Stomach (tissue), 9 donors: Measurements from ENCODE around the gene CTNNA3. TPM values are rescaled to one million over a fixed set of nuclear protein-coding genes. Genes with fewer than 3 reads are reported as not detected.

ENCODE experiments used
- DNase-seq, 2 donors: peaks; one replicate each; pipeline versions ENCODE4 v3.0.0 to v3.0.0-alpha.2; 2013 to 2019
- H3K27ac ChIP-seq, 5 donors: fragments of 200-600 bp in 4 of 5; sonication (generic) in 4 of 5; one replicate each; pipeline ENCODE4 v1.5.1; 2013 to 2019; ENCODE audit warnings: mild to moderate bottlenecking in 1 of 5, moderate library complexity in 1 of 5
- H3K27me3 ChIP-seq, 3 donors: fragments of 200-600 bp; sonication (generic); one replicate each; pipeline ENCODE4 v1.5.1; 2017 to 2019; ENCODE audit warnings: mixed run types in 1 of 3
- H3K36me3 ChIP-seq, 4 donors: fragments of 200-600 bp; sonication (generic); 1 replicate in 3 of 4; 2 replicates in 1 of 4; pipeline ENCODE4 v1.5.1; 2016 to 2019
- H3K4me1 ChIP-seq, 4 donors: fragments of 200-600 bp; sonication (generic); one replicate each; pipeline ENCODE4 v1.5.1; 2016 to 2019
- H3K4me3 ChIP-seq, 4 donors: fragments of 200-600 bp; sonication (generic) in 3 of 4; one replicate each; pipeline ENCODE4 v1.5.1; 2016 to 2019; ENCODE audit warnings: mild to moderate bottlenecking in 1 of 4
- H3K9me3 ChIP-seq, 4 donors: fragments of 200-600 bp; sonication (generic); one replicate each; pipeline ENCODE4 v1.5.1; 2016 to 2019
- CTCF ChIP-seq, 7 experiments: fragments of 450-650 bp in 4 of 7; fragments of 200-600 bp in 3 of 7; sonication (generic) in 3 of 7; IDR thresholded peaks; one replicate each; pipeline ENCODE4 v1.5.1; 2016 to 2019; ENCODE audit warnings: antibody characterized with exemption in 7 of 7, control low read depth in 2 of 7, mild to moderate bottlenecking in 1 of 7
- EP300 ChIP-seq: sonication (generic); formaldehyde crosslinking; IDR thresholded peaks from one replicate; pipeline ENCODE4 v1.6.1; 2017; ENCODE audit warnings: antibody characterized with exemption
- POLR2A ChIP-seq, 4 donors: fragments of 450-650 bp; IDR thresholded peaks; one replicate each; pipeline ENCODE4 v1.6.1; 2016; ENCODE audit warnings: antibody characterized with exemption in 4 of 4, control low read depth in 2 of 4, mild to moderate bottlenecking in 1 of 4, moderate library complexity in 1 of 4
- POLR2AphosphoS5 ChIP-seq, 3 donors: sonication (generic); formaldehyde crosslinking; IDR thresholded peaks; one replicate each; pipeline ENCODE4 v1.6.1; 2016; ENCODE audit warnings: antibody characterized with exemption in 3 of 3
- WGBS, 5 donors: extraction: QIAGEN DNeasy Blood & Tissue Kit in 3 of 5; methylation state at CpG; one replicate each; pipeline versions ENCODE4 v1.1.5 to v1.1.7; 2013 to 2018; 5-methylcytosine and 5-hydroxymethylcytosine counted together
- intact Hi-C: fragments of 100-400 bp; cut with DNase I; formaldehyde crosslinking; loops from one replicate; pipeline ENCODE4 v1.15.1; 2023; ENCODE audit warnings: low total_unique reads
- polyA plus RNA-seq, 3 donors: library from polyadenylated mRNA; stranded (reverse); fragments of 200-250 nt; gene quantifications; one replicate each; pipeline ENCODE4 v1.2.3, GENCODE V29; 2013
- total RNA-seq, 5 donors: library from RNA; depleted of rRNA; stranded (reverse); fragments of >200 nt; gene quantifications; one replicate each; pipeline versions ENCODE4 v1.1.0 to v1.2.3, GENCODE V29; 2014 to 2016
- donor health status: healthy with polysubstance abuse.
- donor health status: Bipolar disorder and iron deficiency.
- donor health status: healthy.

CTNNA3 gene
- total and polyA plus RNA-seq, 8 donors = 0.14 to 46.1 (median 12.9) TPM; not detected in 2

- Histone ChIP-seq H3K36me3 (no peaks in the 10 kb centered on the region), H3K27ac (no peak overlapping the region), H3K27me3 (no peaks in the 10 kb centered on the region), H3K4me3 (no peak overlapping the region), H3K9me3 (no peaks in the 10 kb centered on the region), H3K4me1 (no peaks in the 10 kb centered on the region)
- WGBS, 5 donors = 77 to 92% (median 84%) methylated on average over 2 of the region's 2 CpGs
- no peak for DNase-seq
- intact Hi-C loops = no loop called here
- no peak for TF ChIP-seq POLR2AphosphoS5 (IDR thresholded peaks at IDR 0.05)
- no peak for TF ChIP-seq CTCF (IDR thresholded peaks at IDR 0.05)
- no peak for TF ChIP-seq EP300
- no peak for TF ChIP-seq POLR2A (IDR thresholded peaks at IDR 0.05)
Measured at GRCh38 chr10:66737241-66737640, 958.8 kb downstream of the CTNNA3 start.

DNA sequence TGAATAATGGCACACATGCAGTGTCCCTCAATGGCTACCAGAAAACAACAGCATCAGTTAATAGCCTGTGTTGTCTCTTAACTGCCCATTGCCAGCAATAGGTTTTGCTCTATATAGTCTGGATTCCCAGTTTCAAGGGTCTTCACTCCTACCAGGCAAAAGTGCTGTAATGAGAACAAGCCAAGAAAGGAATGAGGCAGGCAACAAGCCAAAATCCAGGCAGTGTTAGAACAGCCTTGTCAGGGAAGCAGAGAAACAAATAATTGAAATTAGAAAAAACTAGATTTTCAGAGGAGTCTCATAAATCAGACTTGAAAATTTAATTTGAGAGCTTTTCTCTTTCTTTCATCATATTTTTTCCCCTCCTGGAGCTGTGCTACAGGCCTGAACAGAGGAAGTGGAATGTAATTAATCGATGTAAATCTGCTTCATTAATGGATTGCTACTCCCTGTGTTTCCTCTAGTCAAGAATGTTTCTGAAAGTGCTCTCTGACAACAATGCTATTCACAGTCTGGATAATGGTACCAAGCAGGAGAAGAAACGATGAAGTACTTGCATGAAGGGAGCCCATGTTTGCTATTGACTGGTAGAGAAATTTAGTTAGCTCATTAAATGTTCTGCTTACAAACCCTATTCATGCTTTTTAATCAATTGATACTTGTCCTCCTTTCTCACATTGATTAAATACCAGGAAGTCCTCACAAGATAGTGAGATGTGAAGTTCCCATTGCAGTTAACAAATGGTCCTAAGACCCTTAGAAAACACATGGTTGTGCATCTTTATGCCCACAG lies 972.2 kb downstream of the CTNNA3 start:
- H3K27ac ChIP-seq = no peak overlapping the region
- WGBS, 5 donors = 59 to 84% (median 74%) methylated on average over 2 of the region's 2 CpGs
- intact Hi-C loops = no loop called here

DNA sequence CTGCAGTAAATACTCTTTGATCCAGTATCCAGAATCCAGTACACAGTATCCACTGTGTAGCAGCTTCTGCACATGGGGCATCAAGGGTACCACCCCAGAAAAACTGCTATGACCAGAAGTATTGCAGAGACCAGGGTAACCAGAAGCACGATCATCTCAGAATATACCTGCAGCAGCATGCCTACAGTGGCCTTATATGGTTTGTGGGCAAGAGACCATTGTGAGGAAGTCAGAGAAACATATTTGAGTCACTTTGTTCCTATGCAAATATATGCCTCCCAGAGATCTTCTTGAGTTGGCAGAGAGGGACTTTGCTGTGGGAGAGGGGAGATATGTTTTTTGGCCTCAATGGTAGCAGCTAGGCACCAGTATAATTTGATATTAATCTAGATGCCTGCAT lies 976.5 kb downstream of the CTNNA3 start:
- H3K9me3 ChIP-seq = no peaks in the 10 kb centered on the region
- DNase-seq = no peak
- TF ChIP-seq CTCF (IDR thresholded peaks at IDR 0.05) (no peak), POLR2AphosphoS5 (IDR thresholded peaks at IDR 0.05) (no peak), POLR2A (IDR thresholded peaks at IDR 0.05) (no peak), EP300 (no peak)
- no peak overlapping the region for H3K27ac ChIP-seq
- no peaks in the 10 kb centered on the region for H3K36me3 ChIP-seq
- intact Hi-C loops = no loop called here
- no peak overlapping the region for H3K4me3 ChIP-seq
- 71 to 91% (median 87%) methylated on average over 1 of the region's 1 CpG for WGBS, 5 donors
- H3K4me1 ChIP-seq = no peaks in the 10 kb centered on the region
- H3K27me3 ChIP-seq = no peaks in the 10 kb centered on the region

More for the DNA sequence above, 972.2 kb downstream of the CTNNA3 start:
- Histone ChIP-seq H3K4me1 (no peaks in the 10 kb centered on the region), H3K36me3 (no peaks in the 10 kb centered on the region), H3K27me3 (no peaks in the 10 kb centered on the region), H3K9me3 (no peaks in the 10 kb centered on the region), H3K4me3 (no peak overlapping the region)
- peak in 1 of 2 donors; percentile 47 for DNase-seq
- TF ChIP-seq POLR2AphosphoS5 (IDR thresholded peaks at IDR 0.05) = no peak
- no peak for TF ChIP-seq CTCF (IDR thresholded peaks at IDR 0.05)
- no peak for TF ChIP-seq POLR2A (IDR thresholded peaks at IDR 0.05)
- no peak for TF ChIP-seq EP300

GRCh38 chr10:66717231-66717981 lies 978.6 kb downstream of the CTNNA3 start:
- Histone ChIP-seq H3K4me1 (no peaks in the 10 kb centered on the region), H3K27ac (no peak overlapping the region), H3K27me3 (no peaks in the 10 kb centered on the region), H3K36me3 (no peaks in the 10 kb centered on the region), H3K9me3 (no peaks in the 10 kb centered on the region), H3K4me3 (no peak overlapping the region)
- 25 to 50% (median 44%) methylated on average over 8 of the region's 8 CpGs for WGBS, 5 donors
- DNase-seq = peak in 1 of 2 donors; percentile 9
- intact Hi-C loops = no loop called here
- TF ChIP-seq CTCF (IDR thresholded peaks at IDR 0.05) = no peak
- TF ChIP-seq POLR2AphosphoS5 (IDR thresholded peaks at IDR 0.05) = no peak
- no peak for TF ChIP-seq EP300
- no peak for TF ChIP-seq POLR2A (IDR thresholded peaks at IDR 0.05)
